ENCODE data around the gene CCDC142. TPM values are rescaled to one million over a fixed set of nuclear protein-coding genes. Genes with fewer than 3 reads are reported as not detected.

Gene CCDC142
- total and polyA plus RNA-seq, 2 experiments from 2014 or later, result 5.1 to 12.3 TPM

GRCh38 chr2:74502720-74503505, 20.1 kb upstream of the CCDC142 start:
- peaks cover 55% of the 10 kb centered on the region for H3K4me1 Mint-ChIP-seq
- H3K9me2 ChIP-seq (ENCODE audit: insufficient read depth), result no peaks in the 10 kb centered on the region

More at GRCh38 chr2:74502720-74503505, 20.1 kb upstream of the CCDC142 start:
- peak overlapping the region; percentile 71 for H3K4me3 ChIP-seq
- H3K4me2 ChIP-seq, result peak overlapping the region; percentile 95
- Mint-ChIP-seq H3K36me3 (ENCODE audit: low read depth) (peaks cover 28% of the 10 kb centered on the region), H3K27me3 (ENCODE audit: insufficient read depth, low read depth, poor library complexity) (peaks cover 97% of the 10 kb centered on the region), H3K27ac (no peak overlapping the region), H3K9me3 (no peaks in the 10 kb centered on the region; the same call in 1 of the 3 replicates), H3K4me3 (peak overlapping the region; percentile 86)
- DNase-seq (ENCODE audit: low spot score) (peak; percentile 73), ATAC-seq (peak; percentile 9)
- TF ChIP-seq CTCF (conservative IDR thresholded peaks at IDR 0.05; ENCODE audit: low read depth in 2 of 2), result peak in 1 of 2 experiments; percentile 42; a peak in 2 of 4 replicates
- no peak for TF ChIP-seq JUNB (IDR thresholded peaks at IDR 0.05; ENCODE audit: unreplicated experiment)
- TF ChIP-seq STAT1 (IDR thresholded peaks at IDR 0.05; ENCODE audit: unreplicated experiment), result no peak
- no peak for TF ChIP-seq ZNF462 (CRISPR knock-in tag; IDR thresholded peaks at IDR 0.05)
- no peak for TF ChIP-seq REST (IDR thresholded peaks at IDR 0.05; ENCODE audit: unreplicated experiment)
- TF ChIP-seq POLR2AphosphoS5 (IDR thresholded peaks at IDR 0.05; ENCODE audit: low read depth), result 0 out of 2 replicates have a peak, but pooled peaks have one; percentile 23
- no peak for TF ChIP-seq ZNF114 (CRISPR knock-in tag; IDR thresholded peaks at IDR 0.05)
- TF ChIP-seq ETS1 (IDR thresholded peaks at IDR 0.05), result no peak
- no peak for TF ChIP-seq NANOG (IDR thresholded peaks at IDR 0.05; ENCODE audit: borderline replicate concordance)
- peak; percentile 65 for TF ChIP-seq EZH2phosphoT487 (IDR thresholded peaks at IDR 0.05; ENCODE audit: unreplicated experiment)
- TF ChIP-seq EZH2 (IDR thresholded peaks at IDR 0.05; ENCODE audit: low read depth, unreplicated experiment), result peak; percentile 39
- TF ChIP-seq ZNF331 (CRISPR knock-in tag; IDR thresholded peaks at IDR 0.05; ENCODE audit: low read depth), result no peak
- no peak for TF ChIP-seq CREB1 (CRISPR knock-in tag; IDR thresholded peaks at IDR 0.05; ENCODE audit: low read depth)
- no peak overlapping the region for H3K27ac ChIP-seq (ENCODE audit: low read depth)
- H3K79me2 ChIP-seq (replicated peaks; ENCODE audit: insufficient read depth), result peaks cover 8% of the 10 kb centered on the region
- H3K27me3 ChIP-seq (ENCODE audit: insufficient read depth), result peaks cover 92% of the 10 kb centered on the region
- H3K4me1 ChIP-seq (ENCODE audit: insufficient read depth), result peaks cover 50% of the 10 kb centered on the region
- peaks cover 38% of the 10 kb centered on the region for H3F3A ChIP-seq (replicated peaks; ENCODE audit: low read depth)
- peaks cover 11% of the 10 kb centered on the region for H4K20me1 ChIP-seq (replicated peaks; ENCODE audit: insufficient read depth)
- peaks cover 7% of the 10 kb centered on the region; the same call in 1 of the 2 replicates for H3K36me3 ChIP-seq (ENCODE audit: insufficient read depth)
- peak overlapping the region; percentile 96 for H2AFZ ChIP-seq

Measured in GM23338 (cell line).